NCI-H1417 treated with DMSO at 0.1 percent for 48 hours (cell line): ENCODE data around the gene U2AF1L4.

ENCODE experiments used
- DNase-seq: peaks from one replicate; lab custom pipeline; 2025; lab: John Stamatoyannopoulos, UW

Gene U2AF1L4

DNA sequence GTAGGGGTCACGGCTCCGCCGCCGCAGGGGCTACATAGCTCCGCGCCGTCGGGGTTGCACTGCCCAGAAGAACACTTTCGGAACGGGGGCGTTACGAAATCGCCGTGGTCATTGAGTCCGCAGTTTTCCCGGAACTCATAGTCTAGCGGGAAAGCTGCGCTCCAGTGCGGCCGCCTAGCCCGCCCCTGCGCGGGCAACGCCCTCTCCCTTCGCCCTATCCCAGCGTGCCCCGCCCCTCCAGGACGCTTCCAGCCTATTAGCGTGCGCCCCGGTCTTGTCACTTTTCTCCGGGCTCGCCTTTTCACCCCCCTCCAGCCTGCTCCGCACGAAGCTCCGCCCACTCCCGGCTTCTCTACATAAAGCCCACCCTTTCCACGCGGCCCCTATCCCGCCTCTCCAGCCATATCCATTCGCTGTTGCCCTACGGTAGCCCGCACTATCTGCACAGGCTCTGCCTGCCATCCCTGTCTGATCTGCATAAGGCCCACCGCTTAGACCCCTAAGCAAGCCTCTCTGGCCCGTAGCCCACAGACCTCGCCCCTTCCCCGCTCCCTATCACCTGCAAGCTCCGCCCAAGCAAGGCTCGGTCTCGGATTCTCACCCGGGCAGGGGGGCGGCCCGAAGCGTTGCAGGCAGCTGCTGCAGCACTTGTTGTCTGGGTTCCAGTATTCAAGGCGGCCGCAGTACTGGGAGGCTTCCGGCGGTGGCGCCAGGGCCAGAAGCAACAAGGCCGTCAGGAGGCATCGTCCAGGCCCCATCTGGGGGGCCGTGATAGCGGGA is 4.6 kb downstream of the U2AF1L4 start:
- DNase-seq, result peak; percentile 88

DNA sequence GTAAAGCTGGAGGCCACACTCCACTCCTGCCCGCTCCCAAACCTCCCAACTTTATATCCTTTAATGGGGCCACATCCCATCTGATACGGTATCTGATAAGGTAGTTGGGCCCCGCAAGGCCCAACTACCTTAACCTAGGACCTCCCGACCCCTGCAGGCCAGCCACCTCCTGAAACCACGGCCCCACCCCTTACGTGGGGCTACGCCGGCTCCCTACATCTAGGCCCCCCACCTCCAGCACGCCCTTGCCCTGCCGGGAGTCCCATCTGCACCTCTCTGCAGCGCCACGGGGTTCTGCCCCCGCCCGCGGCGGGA is 5.2 kb downstream of the U2AF1L4 start:
- no peak for DNase-seq

DNA sequence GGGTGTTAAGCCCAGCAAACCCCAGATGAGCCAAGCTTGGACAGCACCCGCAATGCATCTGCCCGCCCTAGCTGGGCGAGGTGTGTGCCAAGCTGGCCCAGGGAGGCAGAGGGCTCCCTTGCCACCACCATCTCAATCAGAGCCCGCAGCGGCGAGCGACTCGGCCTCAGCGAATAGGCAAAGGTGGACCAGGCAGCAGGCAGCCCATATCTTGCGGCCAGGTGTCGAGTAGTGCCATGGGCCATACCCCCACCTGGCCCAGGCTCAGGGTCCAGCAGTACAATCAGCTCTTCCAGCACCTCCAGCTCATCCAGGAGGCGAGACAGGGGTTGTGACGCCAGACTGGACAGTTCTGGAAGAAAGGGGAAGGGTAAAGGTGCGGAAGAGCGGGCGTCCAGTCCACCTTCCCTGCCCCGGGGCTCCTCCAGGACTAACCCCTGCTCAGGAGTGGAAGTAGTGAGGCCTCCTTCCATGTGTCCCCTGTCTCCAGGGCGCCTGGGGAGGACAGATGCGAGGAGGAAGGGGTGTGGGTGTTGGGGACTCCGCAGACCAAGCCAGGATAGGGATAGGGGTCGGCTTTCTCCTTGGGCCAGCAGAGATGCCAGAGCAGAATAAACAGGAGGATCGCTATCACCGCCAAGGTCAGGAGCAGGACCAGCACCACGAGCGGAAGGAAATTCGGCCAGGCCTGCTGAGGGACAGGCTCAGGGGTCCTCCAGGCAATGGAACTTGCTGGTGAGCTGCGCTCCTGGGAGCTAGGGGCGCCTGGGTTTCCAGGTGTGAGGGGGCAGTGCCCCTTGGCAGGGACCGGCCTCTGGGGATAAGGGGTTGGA is 5.7 kb downstream of the U2AF1L4 start:
- DNase-seq, result no peak

DNA sequence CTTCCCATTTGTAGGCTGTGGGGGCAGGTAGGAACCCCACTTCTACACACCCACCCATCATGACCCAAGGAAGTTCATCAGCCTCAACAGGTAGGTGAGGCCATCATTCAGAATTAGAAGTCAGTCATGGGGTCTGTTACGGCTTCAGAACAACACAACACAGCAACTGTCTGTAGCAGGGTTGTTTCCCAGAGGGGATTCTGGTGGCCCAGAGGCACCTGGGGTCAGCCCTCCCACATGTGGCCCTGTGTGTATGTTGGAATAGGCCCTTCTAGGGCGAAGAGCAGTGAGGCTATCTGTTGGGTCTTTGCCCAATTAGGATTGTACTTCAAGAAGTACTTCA is 6.4 kb downstream of the U2AF1L4 start:
- no peak for DNase-seq

DNA sequence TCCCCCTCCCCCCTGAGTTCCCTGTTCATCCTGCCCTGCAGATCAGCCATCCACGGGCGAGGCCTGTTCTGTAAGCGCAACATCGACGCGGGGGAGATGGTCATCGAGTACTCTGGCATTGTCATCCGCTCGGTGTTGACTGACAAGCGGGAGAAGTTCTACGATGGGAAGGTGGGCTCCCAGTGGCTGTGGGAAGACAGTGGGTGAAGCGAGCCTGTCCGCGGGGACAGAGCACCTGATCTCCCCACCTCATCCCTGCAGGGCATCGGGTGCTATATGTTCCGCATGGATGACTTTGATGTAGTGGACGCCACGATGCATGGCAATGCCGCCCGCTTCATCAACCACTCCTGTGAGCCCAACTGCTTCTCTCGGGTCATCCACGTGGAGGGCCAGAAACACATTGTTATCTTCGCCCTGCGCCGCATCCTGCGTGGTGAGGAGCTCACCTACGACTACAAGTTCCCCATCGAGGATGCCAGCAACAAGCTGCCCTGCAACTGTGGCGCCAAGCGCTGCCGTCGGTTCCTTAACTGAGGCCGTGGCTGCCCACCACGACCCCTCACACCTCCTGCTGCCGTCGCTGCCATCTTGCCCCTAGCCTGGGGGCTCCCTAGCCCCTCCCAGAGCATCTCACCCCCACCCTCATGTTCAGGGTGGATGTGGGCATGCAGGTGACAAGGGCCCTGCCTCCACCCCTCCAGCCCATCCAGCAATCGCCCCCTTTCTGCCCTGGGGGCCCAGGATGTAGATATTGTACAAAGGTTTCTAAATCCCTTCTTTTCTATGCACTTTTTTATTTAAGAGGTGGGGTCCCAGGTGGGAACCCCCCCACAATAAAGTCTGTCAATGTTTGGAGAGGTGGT is 7.0 kb downstream of the U2AF1L4 start:
- no peak for DNase-seq

DNA sequence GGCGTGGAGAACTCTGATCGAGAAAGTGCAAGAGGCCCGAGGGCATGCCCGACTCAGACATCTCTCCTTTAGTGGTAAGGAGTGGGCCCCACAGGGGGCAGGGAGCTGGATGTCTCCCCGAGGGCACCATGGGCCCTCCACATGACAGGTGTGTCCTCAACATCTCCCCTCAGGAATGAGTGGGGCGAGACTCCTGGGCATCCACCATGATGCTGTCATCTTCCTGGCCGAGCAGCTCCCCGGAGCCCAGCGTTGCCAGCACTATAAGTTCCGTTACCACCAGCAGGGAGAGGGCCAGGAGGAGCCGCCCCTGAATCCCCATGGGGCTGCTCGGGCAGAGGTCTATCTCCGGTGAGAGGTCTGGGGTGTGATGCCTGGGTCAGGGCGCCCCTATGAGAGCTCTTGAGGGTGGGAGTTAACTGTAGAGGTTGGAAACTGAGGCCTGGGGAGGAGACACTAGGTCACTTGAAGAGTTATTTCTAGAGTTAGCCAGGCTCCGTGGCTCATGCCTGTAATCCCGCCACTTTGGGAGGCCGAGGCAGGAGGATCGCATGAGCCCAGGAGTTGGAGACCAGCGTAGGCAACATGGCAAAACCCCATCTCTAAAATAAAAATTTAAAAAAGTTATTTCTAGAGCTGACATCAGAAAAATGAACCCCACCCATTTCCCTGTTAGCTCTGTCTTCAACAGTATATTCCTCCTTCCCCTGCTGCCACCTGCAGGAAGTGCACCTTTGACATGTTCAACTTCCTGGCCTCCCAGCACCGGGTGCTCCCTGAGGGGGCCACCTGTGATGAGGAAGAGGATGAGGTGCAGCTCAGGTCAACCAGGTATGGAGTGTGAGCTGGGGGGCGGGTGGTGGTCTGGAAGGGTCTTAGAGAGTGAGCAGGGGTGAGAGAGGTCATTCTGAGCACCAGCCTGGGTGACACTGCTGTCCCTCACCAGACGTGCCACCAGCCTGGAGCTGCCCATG is 8.0 kb downstream of the U2AF1L4 start:
- DNase-seq, result no peak

DNA sequence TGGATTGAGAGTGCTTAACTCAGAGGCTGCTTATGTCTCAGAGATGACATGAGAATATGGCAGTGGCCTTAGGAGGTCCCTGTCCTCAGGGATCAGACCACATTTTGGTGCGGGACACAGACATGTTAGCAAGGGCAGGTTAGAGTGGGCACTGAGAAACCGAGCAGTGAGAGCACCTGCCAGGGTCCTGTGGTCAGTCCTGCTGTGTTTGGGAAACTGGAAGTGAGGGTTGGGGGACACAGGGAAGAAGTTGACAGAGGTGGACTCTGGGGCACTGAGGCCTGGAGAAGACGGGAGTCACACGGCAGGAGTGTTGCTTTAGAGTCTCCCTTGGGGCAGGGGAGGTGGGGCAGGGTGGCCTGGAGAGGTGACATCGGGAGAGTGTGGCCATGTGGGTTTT is 10.3 kb downstream of the U2AF1L4 start:
- DNase-seq, result no peak

DNA sequence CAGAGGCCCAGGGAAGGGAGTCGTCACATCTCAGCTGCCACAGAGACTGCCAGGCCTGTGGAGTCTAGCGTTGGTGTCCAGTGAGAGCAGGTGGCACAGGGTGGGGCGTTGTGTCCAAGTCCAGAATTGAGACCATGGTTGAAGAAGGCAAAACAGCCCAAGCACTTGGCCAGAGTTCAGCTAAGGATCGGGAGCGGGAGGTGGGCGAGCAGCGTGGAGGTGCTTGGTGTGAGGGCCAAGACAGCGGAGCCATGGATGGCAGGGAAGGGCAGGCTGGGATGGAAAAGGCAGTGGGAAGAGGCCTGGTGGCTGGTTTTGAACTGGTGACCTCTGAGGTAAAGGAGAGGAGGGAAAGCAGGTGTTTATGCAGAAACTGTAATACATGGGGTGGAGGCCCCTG is 10.9 kb downstream of the U2AF1L4 start:
- no peak for DNase-seq

DNA sequence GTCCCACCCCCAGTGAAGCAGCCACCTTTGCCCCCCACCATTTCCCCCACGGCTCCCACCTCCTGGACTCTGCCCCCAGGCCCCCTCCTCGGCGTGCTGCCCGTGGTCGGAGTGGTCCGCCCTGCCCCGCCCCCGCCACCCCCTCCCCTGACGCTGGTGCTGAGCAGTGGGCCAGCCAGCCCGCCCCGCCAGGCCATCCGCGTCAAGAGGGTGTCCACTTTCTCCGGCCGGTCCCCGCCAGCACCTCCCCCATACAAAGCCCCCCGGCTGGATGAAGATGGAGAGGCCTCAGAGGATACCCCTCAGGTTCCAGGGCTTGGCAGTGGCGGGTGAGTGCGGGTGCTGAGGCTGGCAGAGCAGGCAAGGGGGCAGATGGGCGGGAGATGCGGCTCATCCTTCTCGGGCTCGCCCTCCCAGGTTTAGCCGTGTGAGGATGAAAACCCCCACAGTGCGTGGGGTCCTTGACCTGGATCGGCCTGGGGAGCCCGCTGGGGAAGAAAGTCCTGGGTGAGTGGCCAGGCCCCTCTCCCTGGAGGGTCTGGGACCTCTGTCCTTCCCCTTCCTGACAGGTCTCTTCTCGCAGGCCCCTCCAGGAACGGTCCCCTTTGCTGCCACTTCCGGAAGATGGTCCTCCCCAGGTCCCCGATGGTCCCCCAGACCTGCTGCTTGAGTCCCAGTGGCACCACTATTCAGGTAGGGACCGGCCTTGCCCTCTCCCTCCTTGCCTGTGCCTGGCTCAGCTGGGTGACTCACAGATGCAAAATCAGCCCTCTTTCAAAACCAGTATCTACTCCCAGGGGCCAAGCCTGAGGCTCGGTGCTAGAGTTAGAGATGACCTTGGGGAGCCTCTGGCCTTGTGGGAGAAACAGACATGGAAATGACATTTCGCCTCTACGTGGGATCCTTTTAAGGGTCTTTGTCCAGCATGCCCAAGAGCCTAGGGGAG is 11.8 kb downstream of the U2AF1L4 start:
- no peak for DNase-seq

DNA sequence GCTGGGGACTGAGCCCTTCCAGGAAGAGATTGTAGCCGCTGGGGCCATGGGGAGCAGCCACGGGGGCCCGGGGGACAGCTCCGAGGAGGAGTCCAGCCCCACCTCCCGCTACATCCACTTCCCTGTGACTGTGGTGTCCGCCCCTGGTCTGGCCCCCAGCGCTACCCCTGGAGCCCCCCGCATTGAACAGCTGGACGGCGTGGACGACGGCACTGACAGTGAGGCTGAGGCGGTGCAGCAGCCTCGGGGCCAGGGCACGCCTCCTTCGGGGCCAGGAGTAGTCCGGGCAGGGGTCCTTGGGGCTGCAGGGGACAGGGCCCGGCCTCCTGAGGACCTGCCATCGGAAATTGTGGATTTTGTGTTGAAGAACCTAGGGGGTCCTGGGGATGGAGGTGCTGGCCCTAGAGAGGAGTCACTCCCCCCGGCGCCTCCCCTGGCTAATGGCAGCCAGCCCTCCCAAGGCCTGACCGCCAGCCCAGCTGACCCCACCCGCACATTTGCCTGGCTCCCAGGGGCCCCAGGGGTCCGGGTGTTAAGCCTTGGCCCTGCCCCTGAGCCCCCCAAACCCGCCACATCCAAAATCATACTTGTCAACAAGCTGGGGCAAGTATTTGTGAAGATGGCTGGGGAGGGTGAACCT is 12.6 kb downstream of the U2AF1L4 start:
- DNase-seq, result no peak

DNA sequence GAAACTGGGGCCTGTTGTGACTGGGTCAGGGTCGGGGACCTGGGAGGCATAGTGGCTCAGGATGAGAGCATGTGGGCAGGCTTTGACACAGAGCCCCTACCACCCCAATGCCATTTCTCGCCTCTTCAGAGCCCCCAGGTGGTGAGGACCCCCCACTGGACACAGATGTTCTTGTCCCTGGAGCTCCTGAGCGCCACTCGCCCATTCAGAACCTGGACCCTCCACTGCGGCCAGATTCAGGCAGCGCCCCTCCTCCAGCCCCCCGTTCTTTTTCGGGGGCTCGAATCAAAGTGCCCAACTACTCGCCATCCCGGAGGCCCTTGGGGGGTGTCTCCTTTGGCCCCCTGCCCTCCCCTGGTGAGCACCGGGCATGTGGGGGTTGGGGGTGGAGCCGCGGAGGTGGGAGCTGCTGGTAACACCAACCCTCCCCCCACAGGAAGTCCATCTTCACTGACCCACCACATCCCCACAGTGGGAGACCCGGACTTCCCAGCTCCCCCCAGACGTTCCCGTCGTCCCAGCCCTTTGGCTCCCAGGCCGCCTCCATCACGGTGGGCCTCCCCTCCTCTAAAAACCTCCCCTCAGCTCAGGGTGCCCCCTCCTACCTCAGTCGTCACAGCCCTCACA is 13.3 kb downstream of the U2AF1L4 start:
- DNase-seq, result no peak

DNA sequence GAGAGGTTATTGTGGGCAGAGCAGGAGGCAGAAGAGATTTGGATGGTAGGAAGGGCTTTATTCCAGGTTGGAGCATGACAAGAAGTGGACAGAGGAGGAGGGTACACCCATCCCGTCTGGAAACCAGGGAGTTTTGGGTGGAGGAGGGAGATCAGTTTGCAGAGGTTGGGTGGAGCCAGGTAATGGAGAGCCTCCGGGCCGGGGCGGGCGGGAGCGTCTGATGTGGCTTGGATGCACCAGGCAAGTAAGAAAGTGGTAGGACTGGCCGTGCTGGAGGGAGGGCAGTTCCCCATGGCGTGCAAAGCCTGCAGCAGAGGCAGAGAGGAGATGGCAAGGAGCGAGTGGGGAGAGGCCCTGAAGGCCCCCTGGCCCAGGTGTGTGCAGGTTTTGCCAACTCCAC is 13.9 kb downstream of the U2AF1L4 start:
- no peak for DNase-seq

DNA sequence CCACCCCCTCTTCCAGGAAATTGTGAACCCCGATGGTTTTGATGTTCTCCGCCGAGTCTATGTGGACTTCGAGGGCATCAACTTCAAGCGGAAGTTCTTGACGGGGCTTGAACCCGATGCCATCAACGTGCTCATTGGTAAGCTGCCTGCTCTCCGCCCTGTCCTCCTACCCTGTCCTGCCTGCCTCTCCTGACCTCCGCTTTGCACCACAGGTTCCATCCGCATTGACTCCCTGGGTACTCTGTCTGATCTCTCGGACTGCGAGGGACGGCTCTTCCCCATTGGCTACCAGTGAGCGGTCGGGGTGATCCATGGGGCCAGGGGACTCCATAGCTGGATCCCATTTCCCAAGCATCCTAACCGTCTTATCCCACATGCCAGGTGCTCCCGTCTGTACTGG is 14.9 kb downstream of the U2AF1L4 start:
- DNase-seq, result no peak

DNA sequence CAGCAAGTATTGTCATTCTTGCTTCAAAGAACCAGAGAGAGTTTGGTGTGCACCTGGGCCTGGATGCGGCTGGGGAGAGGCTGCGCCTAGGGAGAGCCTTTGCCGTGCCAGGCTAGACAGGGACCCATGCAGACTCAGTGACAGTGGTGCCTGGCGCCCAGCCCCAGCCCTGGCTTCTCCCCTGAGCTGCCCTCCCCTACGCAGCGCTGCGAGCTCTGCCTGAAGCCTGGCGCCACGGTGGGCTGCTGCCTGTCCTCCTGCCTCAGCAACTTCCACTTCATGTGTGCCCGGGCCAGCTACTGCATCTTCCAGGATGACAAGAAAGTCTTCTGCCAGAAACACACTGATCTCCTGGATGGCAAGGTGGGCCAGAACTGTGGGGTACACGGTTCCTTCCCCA is 15.5 kb downstream of the U2AF1L4 start:
- DNase-seq, result no peak

DNA sequence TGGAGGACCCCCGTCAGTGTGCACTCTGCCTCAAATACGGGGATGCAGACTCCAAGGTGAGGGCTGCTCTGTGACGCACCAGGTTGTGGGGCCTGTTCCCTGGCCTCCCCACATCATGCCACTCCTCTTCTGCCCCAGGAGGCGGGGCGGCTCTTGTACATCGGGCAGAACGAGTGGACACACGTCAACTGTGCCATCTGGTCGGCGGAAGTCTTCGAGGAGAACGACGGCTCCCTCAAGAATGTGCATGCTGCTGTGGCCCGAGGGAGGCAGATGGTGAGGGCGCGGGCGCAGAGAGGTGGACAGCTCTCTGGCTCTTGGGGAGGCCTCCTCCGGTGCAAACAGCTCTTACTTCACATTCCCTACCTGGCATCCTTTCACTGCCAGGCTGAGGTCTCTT is 16.2 kb downstream of the U2AF1L4 start:
- no peak for DNase-seq

DNA sequence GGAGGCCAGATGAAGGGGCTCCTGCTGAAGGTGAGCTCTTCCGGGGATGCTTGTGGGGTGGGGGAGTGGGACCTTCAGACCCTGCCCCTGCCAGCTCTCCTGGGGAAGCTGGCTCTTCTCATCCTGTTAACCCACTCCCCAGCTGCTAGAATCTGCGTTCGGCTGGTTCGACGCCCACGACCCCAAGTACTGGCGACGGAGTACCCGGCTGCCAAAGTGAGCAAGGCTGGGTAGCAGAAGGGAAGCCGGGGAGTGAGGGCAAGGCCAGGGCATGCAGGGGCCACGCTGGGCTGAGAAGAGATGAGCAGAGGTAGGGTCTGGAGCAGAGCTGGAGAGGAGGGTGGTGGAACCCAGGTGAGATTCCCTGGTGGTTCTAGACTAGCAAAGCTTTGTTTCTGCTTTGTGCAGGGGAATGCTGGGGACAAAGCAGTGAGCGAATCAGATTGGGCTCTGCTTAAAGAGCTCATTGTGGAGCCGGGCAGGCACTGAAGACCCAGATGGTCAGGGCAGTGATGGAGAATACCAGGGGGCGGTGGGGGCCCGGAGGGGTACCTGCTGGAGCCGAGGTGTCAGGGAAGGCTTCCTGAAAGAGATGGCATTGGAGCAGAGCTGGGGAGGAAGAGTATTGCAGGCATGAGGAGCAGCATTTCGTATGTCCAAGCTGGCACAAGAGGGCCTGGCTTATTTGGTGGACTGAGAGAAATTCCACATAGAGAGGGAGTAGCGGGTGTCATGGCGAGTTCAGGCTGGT is 17.1 kb downstream of the U2AF1L4 start:
- no peak for DNase-seq

DNA sequence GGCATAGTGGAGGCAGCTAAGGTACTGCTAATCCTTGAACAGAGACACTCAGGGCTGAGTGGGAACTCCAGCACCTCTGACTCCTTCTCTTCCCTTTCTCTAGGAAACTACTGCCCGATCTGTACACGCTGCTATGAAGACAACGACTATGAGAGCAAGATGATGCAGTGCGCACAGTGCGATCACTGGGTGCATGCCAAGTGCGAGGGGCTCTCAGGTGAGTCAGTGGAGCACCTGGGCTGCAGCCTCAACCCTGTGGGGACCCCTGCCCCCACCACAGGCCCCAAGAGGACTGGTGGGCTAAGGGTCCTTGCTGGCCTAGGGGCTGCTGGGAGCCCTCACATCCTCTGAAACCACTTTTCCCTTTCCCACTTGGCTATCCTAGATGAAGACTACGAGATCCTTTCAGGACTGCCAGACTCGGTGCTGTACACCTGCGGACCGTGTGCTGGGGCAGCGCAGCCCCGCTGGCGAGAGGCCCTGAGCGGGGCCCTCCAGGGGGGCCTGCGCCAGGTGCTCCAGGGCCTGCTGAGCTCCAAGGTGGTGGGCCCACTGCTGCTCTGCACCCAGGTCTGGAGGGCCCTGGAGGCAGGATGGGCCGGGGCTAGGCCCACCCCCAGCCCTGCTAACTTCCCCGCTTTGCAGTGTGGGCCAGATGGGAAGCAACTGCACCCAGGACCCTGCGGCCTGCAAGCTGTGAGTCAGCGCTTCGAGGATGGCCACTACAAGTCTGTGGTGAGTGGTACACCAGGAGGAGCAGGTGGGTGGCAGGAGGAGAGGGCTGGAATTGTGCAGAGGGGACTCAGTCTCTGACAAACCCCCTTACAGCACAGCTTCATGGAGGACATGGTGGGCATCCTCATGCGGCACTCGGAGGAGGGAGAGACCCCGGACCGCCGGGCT is 17.9 kb downstream of the U2AF1L4 start:
- DNase-seq, result no peak
